Endodermal cell (in vitro differentiated cells): ENCODE results near the gene SENP6. TPM values are rescaled to one million over a fixed set of nuclear protein-coding genes. Genes with fewer than 3 reads are reported as not detected.
"Not testable (repeated sequence)": the region's sequence is repeated elsewhere in the genome, so short reads cannot be mapped to it uniquely, and the experiment has no call there.

Source experiments
- DNase-seq: peaks from one replicate; pipeline ENCODE4 v3.0.0-alpha.2; 2017
- H3K27ac ChIP-seq: 2 replicates; pipeline ENCODE4 v1.5.1; 2013; ENCODE audit warnings: mild to moderate bottlenecking, low read depth, low read length, moderate library complexity
- H3K27me3 ChIP-seq: 2 replicates; pipeline ENCODE4 v1.6.1; 2013; ENCODE audit warnings: mild to moderate bottlenecking, low read length, moderate library complexity; ENCODE audit not compliant: insufficient read depth, control insufficient read depth, poor library complexity, severe bottlenecking
- H3K36me3 ChIP-seq: 2 replicates; pipeline ENCODE4 v1.7.0; 2013; ENCODE audit warnings: mild to moderate bottlenecking, low read length, moderate library complexity; ENCODE audit not compliant: control insufficient read depth, insufficient read depth
- H3K4me1 ChIP-seq: one replicate; pipeline ENCODE4 v1.7.0; 2013; ENCODE audit warnings: low read length; ENCODE audit not compliant: control insufficient read depth, insufficient read depth
- H3K4me3 ChIP-seq: 2 replicates; pipeline ENCODE4 v1.5.1; 2013; ENCODE audit warnings: mild to moderate bottlenecking, low read length, moderate library complexity
- H3K9ac ChIP-seq: 2 replicates; pipeline ENCODE4 v1.6.1; 2013; ENCODE audit warnings: mild to moderate bottlenecking, low read length, moderate library complexity; ENCODE audit not compliant: poor library complexity, severe bottlenecking; ENCODE audit errors: extremely low read depth
- H3K9me3 ChIP-seq: 2 replicates; pipeline ENCODE4 v1.6.1; 2013; ENCODE audit warnings: mild to moderate bottlenecking, low read length, moderate library complexity; ENCODE audit not compliant: control insufficient read depth
- H3K27ac Mint-ChIP-seq: 2 replicates; pipeline ENCODE4 v1.8.0; 2020; ENCODE audit warnings: mixed read lengths
- H3K27me3 Mint-ChIP-seq: 2 replicates; pipeline ENCODE4 v1.8.0; 2021; ENCODE audit warnings: mild to moderate bottlenecking, mixed read lengths; ENCODE audit not compliant: insufficient read depth
- H3K36me3 Mint-ChIP-seq: 2 replicates; pipeline ENCODE4 v1.8.0; 2020; ENCODE audit warnings: low read depth, mixed read lengths
- H3K4me1 Mint-ChIP-seq: 2 replicates; pipeline ENCODE4 v1.8.0; 2020; ENCODE audit warnings: mixed read lengths
- H3K4me3 Mint-ChIP-seq: 2 replicates; pipeline ENCODE4 v1.8.0; 2020; ENCODE audit warnings: mild to moderate bottlenecking, moderate library complexity, mixed read lengths
- H3K9me3 Mint-ChIP-seq: 2 replicates; pipeline ENCODE4 v1.8.0; 2020; ENCODE audit warnings: mild to moderate bottlenecking, mixed read lengths
- WGBS, 2 experiments: methylation state at CpG; one replicate each; pipeline versions ENCODE4 v1.1.5 to v1.1.7; 2013; ENCODE audit warnings: missing lambda C conversion rate in 2 of 2, mixed read lengths in 1 of 2; ENCODE audit not compliant: insufficient coverage in 1 of 2, insufficient read length in 1 of 2; 5-methylcytosine and 5-hydroxymethylcytosine counted together
- total RNA-seq, 2 donors: library from RNA; stranded (reverse); fragmentation: NEBNext Ultra II Directional in 1 of 2; extraction: Animal tissue kit (Norgen Biotek cat#: 25700) in 1 of 2; gene quantifications; 2 replicates in 1 of 2; 3 replicates in 1 of 2; pipeline ENCODE4 v1.2.1, GENCODE V29; 2021
- TF ChIP-seq, protein P1 (sequence below): fragments of 200-600 bp; sonication (generic); conservative IDR thresholded peaks from 2 replicates; pipeline ENCODE4 v1.5.0; 2021; ENCODE audit warnings: antibody characterized with exemption, mild to moderate bottlenecking

SENP6 gene
- total RNA-seq, 2 donors from 2014 or later: 101 to 113 TPM

DNA sequence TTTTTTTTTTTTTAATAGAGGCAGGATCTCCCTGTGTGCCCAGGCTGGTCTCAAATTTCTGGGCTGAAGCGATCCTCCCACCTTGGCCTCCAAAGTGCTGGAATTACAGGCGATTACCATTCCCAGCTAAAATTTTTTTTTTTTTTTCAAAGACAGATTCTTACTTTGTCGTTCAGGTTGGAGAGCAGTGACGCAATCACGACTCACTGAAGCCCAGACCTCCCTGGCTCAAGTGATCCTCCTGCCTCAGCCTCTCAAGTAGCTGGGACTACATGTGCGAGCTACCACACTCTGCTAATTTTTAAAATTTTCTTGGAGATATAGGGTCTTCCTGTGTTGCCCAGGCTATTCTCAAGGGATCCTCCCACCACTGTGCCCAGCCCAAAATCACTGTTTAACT, 89.3 kb downstream of the SENP6 start:
- TF ChIP-seq, protein P1, sequence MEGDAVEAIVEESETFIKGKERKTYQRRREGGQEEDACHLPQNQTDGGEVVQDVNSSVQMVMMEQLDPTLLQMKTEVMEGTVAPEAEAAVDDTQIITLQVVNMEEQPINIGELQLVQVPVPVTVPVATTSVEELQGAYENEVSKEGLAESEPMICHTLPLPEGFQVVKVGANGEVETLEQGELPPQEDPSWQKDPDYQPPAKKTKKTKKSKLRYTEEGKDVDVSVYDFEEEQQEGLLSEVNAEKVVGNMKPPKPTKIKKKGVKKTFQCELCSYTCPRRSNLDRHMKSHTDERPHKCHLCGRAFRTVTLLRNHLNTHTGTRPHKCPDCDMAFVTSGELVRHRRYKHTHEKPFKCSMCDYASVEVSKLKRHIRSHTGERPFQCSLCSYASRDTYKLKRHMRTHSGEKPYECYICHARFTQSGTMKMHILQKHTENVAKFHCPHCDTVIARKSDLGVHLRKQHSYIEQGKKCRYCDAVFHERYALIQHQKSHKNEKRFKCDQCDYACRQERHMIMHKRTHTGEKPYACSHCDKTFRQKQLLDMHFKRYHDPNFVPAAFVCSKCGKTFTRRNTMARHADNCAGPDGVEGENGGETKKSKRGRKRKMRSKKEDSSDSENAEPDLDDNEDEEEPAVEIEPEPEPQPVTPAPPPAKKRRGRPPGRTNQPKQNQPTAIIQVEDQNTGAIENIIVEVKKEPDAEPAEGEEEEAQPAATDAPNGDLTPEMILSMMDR: no peak
- no peaks in the 10 kb centered on the region for H3K4me1 ChIP-seq
- WGBS, 2 experiments: 95 to 100% methylated on average over 5 to 6 of the region's 6 CpGs
- Mint-ChIP-seq H3K9me3 (peaks cover 6% of the 10 kb centered on the region), H3K36me3 (peaks cover 82% of the 10 kb centered on the region), H3K27ac (no peak overlapping the region), H3K4me3 (no peak overlapping the region), H3K27me3 (no peaks in the 10 kb centered on the region), H3K4me1 (peaks cover 4% of the 10 kb centered on the region)
- H3K27me3 ChIP-seq: no peaks in the 10 kb centered on the region
- H3K9ac ChIP-seq: no peak overlapping the region
- H3K27ac ChIP-seq: no peak overlapping the region
- DNase-seq: no peak
- H3K4me3 ChIP-seq: no peak overlapping the region
- peaks cover 34% of the 10 kb centered on the region for H3K36me3 ChIP-seq
- H3K9me3 ChIP-seq: no peaks in the 10 kb centered on the region

DNA sequence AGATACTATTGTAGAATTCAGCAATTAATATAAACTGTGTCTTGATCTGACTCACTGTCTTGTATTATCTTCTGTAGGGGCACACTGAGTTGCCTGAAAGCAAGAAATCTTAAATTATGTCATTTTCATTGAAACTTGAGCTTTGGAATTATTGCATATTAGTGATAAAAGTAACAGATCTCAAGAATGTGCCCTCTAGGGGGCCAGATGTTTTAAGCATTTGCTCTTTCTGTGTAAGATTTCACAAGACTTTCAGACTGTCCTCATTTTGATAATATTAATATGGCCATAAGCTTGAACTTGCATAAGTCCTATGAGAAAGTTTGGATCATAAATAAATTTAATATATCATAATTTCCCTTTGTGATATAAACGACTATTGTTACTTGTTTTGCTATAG, 91.9 kb downstream of the SENP6 start:
- peaks cover 57% of the 10 kb centered on the region for H3K36me3 ChIP-seq
- DNase-seq: no peak
- no peaks in the 10 kb centered on the region for H3K4me1 ChIP-seq
- 100% methylated on average over 1 of the region's 1 CpG; no CpG with 5 or more reads in 1 of the 2 experiments for WGBS, 2 experiments
- Mint-ChIP-seq H3K9me3 (no peaks in the 10 kb centered on the region), H3K27ac (no peak overlapping the region), H3K4me1 (no peaks in the 10 kb centered on the region), H3K36me3 (peaks cover 77% of the 10 kb centered on the region), H3K27me3 (no peaks in the 10 kb centered on the region), H3K4me3 (no peak overlapping the region)
- no peak overlapping the region for H3K27ac ChIP-seq
- H3K4me3 ChIP-seq: no peak overlapping the region
- no peak overlapping the region for H3K9ac ChIP-seq
- H3K9me3 ChIP-seq: no peaks in the 10 kb centered on the region
- TF ChIP-seq, protein P1: peak; percentile 42
- no peaks in the 10 kb centered on the region for H3K27me3 ChIP-seq

DNA sequence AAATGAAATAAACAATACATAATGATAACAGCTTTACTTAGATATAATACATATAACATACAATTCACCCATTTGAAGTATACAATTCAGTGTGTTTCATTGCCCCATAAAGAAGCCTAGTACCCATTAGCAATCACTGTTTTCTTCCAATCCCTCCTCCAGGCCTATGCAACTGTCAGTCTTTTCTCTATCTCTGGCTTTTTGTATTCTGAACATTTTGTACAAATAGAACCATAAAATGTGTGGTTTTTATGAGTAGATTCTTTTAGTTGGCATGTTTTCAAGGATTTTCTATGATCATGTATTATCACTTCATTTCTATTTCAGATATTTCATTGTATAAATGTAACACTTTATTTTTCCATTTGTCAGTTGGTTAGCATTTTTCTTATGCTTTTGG, 92.7 kb downstream of the SENP6 start:
- peaks cover 72% of the 10 kb centered on the region for H3K36me3 Mint-ChIP-seq
- H3K4me3 Mint-ChIP-seq: no peak overlapping the region
- no peaks in the 10 kb centered on the region for H3K9me3 Mint-ChIP-seq
- H3K4me1 Mint-ChIP-seq: no peaks in the 10 kb centered on the region
- Histone ChIP-seq H3K27ac (no peak overlapping the region), H3K36me3 (peaks cover 55% of the 10 kb centered on the region), H3K27me3 (no peaks in the 10 kb centered on the region), H3K4me3 (no peak overlapping the region), H3K9me3 (no peaks in the 10 kb centered on the region), H3K9ac (no peak overlapping the region), H3K4me1 (no peaks in the 10 kb centered on the region)
- H3K27ac Mint-ChIP-seq: no peak overlapping the region
- H3K27me3 Mint-ChIP-seq: no peaks in the 10 kb centered on the region
- DNase-seq: no peak
- TF ChIP-seq, protein P1: no peak

DNA sequence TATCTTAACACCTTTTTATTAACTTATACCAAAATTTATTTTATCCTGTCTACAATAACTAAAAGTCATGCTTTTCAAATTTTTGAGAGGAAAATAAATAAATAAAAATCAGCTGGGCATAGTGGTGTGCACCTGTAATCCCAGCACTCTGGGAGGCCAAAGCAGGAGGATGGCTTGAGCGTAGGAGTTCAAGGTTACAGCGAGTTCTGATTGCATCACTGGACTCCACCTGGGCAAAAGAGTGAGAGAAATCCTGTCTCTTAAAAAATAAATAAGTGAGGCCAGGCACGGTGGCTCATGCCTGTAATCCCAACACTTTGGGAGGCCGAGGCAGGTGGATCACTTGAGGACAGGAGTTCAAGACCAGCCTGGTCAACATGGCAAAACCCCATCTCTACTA, 106.7 kb downstream of the SENP6 start:
- H3K27me3 Mint-ChIP-seq, H3K9me3 Mint-ChIP-seq, H3K9ac ChIP-seq, H3K27ac Mint-ChIP-seq, H3K4me1 Mint-ChIP-seq, H3K4me3 ChIP-seq, H3K4me3 Mint-ChIP-seq, H3K4me1 ChIP-seq, H3K27ac ChIP-seq, H3K9me3 ChIP-seq, DNase-seq, H3K27me3 ChIP-seq: not testable (repeated sequence)
- 90 to 97% methylated on average over 4 of the region's 4 CpGs for WGBS, 2 experiments
- H3K36me3 Mint-ChIP-seq: peaks cover 62% of the 10 kb centered on the region
- peaks cover 69% of the 10 kb centered on the region for H3K36me3 ChIP-seq
